ENCODE data around the gene ARPC1B.
"Not testable (repeated sequence)": the region's sequence is repeated elsewhere in the genome, so short reads cannot be mapped to it uniquely, and the experiment has no call there.

The ARPC1B gene

GRCh38 chr7:99340659-99341058, 33.9 kb upstream of the ARPC1B start:
- no peak overlapping the region for H3K4me3 ChIP-seq (ENCODE audit: low read length)
- TF ChIP-seq CTCF (conservative IDR thresholded peaks at IDR 0.05; ENCODE audit: low read depth, low read length) = no peak
- DNase-seq (ENCODE audit: low read depth) = no peak

GRCh38 chr7:99344061-99344647, 30.4 kb upstream of the ARPC1B start:
- no peak overlapping the region for H3K4me3 ChIP-seq (ENCODE audit: low read length)
- no peak for DNase-seq (ENCODE audit: low read depth)
- TF ChIP-seq CTCF (conservative IDR thresholded peaks at IDR 0.05; ENCODE audit: low read depth, low read length) = no peak

GRCh38 chr7:99350641-99351040, 23.9 kb upstream of the ARPC1B start:
- not testable (repeated sequence) for DNase-seq (ENCODE audit: low read depth); H3K4me3 ChIP-seq (ENCODE audit: low read length)

GRCh38 chr7:99352247-99352646, 22.3 kb upstream of the ARPC1B start:
- no peak overlapping the region for H3K4me3 ChIP-seq (ENCODE audit: low read length)
- DNase-seq (ENCODE audit: low read depth) = no peak
- no peak for TF ChIP-seq CTCF (conservative IDR thresholded peaks at IDR 0.05; ENCODE audit: low read depth, low read length)

- DNase-seq (ENCODE audit: low read depth) = no peak
- TF ChIP-seq CTCF (conservative IDR thresholded peaks at IDR 0.05; ENCODE audit: low read depth, low read length) = no peak
- H3K4me3 ChIP-seq (ENCODE audit: low read length) = no peak overlapping the region
These were observed 19.4 kb upstream of the ARPC1B start for GRCh38 chr7:99355098-99355497.

- no peak for DNase-seq (ENCODE audit: low read depth)
- no peak overlapping the region for H3K4me3 ChIP-seq (ENCODE audit: low read length)
- TF ChIP-seq CTCF (conservative IDR thresholded peaks at IDR 0.05; ENCODE audit: low read depth, low read length) = no peak
These were observed 16.6 kb upstream of the ARPC1B start for GRCh38 chr7:99357701-99358490.

- not testable (repeated sequence) for DNase-seq (ENCODE audit: low read depth); H3K4me3 ChIP-seq (ENCODE audit: low read length)
These were observed 16.0 kb upstream of the ARPC1B start for GRCh38 chr7:99358521-99358920.

- TF ChIP-seq CTCF (conservative IDR thresholded peaks at IDR 0.05; ENCODE audit: low read depth, low read length) = no peak
- no peak overlapping the region for H3K4me3 ChIP-seq (ENCODE audit: low read length)
- DNase-seq (ENCODE audit: low read depth) = no peak
These were observed 14.9 kb upstream of the ARPC1B start for GRCh38 chr7:99359465-99360154.

Measured in retinal pigment epithelial cell (primary cell).